Measurements from ENCODE around the gene GEMIN7. TPM values are rescaled to one million over a fixed set of nuclear protein-coding genes. Genes with fewer than 3 reads are reported as not detected.

Gene GEMIN7
- total and polyA plus RNA-seq, 2 of the 13 experiments (the other 11 are each of a cell fraction or from before 2014, with no cell fraction given): 24.1 to 30.6 TPM

DNA sequence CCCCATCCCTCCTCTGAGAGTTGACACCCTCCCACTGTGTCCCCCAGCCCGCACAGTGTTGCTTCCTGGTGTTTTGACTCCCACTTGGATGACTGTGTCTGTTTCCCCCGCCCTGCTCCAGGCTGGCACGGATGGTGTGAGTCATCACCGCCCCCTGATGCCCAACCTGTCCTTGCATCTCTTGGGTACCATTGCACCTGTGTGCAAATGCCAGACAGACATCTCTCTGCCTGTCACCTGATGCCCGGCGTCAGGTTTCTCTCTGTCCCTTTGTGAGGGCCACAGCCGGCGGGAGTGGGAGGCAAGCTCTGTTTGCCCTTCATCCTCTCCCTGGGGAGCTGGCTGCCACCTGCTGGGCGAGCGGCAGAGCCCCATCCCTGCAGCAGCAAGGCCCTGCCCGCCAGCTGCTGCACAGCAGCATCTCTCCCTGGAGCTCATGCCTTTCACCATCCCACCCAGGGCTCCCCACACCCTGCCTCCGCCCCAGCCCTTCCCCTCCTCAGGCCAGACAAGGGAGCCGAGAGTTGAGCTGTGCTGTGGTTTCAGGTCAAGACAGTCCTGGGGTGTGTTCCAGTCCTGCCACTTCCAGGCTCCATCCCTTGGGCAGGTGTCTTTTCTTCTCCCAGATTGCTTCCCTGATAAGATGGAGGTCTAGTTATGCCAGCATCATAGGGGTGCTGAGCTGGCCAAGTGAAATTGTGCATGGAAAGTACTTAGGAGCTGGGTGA is 52.0 kb downstream of the GEMIN7 start (continued):
- TF ChIP-seq, protein P1, sequence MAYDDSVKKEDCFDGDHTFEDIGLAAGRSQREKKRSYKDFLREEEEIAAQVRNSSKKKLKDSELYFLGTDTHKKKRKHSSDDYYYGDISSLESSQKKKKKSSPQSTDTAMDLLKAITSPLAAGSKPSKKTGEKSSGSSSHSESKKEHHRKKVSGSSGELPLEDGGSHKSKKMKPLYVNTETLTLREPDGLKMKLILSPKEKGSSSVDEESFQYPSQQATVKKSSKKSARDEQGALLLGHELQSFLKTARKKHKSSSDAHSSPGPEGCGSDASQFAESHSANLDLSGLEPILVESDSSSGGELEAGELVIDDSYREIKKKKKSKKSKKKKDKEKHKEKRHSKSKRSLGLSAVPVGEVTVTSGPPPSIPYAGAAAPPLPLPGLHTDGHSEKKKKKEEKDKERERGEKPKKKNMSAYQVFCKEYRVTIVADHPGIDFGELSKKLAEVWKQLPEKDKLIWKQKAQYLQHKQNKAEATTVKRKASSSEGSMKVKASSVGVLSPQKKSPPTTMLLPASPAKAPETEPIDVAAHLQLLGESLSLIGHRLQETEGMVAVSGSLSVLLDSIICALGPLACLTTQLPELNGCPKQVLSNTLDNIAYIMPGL (CRISPR knock-in tag; IDR thresholded peaks at IDR 0.05; ENCODE audit: borderline replicate concordance in 1 of 2, low read depth in 1 of 2): peak in 1 of 2 experiments; percentile 46; a peak in 1 of 4 replicates
- no peak for TF ChIP-seq ZNF251 (CRISPR knock-in tag; IDR thresholded peaks at IDR 0.05)
- TF ChIP-seq, protein P2, sequence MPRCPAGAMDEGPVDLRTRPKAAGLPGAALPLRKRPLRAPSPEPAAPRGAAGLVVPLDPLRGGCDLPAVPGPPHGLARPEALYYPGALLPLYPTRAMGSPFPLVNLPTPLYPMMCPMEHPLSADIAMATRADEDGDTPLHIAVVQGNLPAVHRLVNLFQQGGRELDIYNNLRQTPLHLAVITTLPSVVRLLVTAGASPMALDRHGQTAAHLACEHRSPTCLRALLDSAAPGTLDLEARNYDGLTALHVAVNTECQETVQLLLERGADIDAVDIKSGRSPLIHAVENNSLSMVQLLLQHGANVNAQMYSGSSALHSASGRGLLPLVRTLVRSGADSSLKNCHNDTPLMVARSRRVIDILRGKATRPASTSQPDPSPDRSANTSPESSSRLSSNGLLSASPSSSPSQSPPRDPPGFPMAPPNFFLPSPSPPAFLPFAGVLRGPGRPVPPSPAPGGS (CRISPR knock-in tag; IDR thresholded peaks at IDR 0.05): no peak
- TF ChIP-seq SOX13 (IDR thresholded peaks at IDR 0.05): no peak
- no peak for TF ChIP-seq SOX13 (CRISPR knock-in tag; conservative IDR thresholded peaks at IDR 0.05 in 1 of 2, IDR thresholded peaks at IDR 0.05 in 1 of 2)
- TF ChIP-seq KDM4B (CRISPR knock-in tag; IDR thresholded peaks at IDR 0.05): no peak
- TF ChIP-seq KDM2A (CRISPR knock-in tag; IDR thresholded peaks at IDR 0.05; ENCODE audit: borderline replicate concordance, low read depth): peak; percentile 31; the same call in 1 of the 2 replicates
- 0 out of 2 replicates have a peak, but pooled peaks have one; percentile 35 for TF ChIP-seq KMT2A (CRISPR knock-in tag; IDR thresholded peaks at IDR 0.05)
- TF ChIP-seq GATAD2A (CRISPR knock-in tag; IDR thresholded peaks at IDR 0.05): 0 out of 2 replicates have a peak, but pooled peaks have one; percentile 34
- TF ChIP-seq NONO (IDR thresholded peaks at IDR 0.05): no peak
- peak; percentile 69 for TF ChIP-seq NONO (CRISPR knock-in tag; conservative IDR thresholded peaks at IDR 0.05)
- no peak for TF ChIP-seq LCORL (IDR thresholded peaks at IDR 0.05)
- 0 out of 2 replicates have a peak, but pooled peaks have one; percentile 17 for TF ChIP-seq LCORL (CRISPR knock-in tag; IDR thresholded peaks at IDR 0.05)
- TF ChIP-seq ZNF768 (CRISPR knock-in tag; IDR thresholded peaks at IDR 0.05): peak; percentile 69
- TF ChIP-seq, protein P3, sequence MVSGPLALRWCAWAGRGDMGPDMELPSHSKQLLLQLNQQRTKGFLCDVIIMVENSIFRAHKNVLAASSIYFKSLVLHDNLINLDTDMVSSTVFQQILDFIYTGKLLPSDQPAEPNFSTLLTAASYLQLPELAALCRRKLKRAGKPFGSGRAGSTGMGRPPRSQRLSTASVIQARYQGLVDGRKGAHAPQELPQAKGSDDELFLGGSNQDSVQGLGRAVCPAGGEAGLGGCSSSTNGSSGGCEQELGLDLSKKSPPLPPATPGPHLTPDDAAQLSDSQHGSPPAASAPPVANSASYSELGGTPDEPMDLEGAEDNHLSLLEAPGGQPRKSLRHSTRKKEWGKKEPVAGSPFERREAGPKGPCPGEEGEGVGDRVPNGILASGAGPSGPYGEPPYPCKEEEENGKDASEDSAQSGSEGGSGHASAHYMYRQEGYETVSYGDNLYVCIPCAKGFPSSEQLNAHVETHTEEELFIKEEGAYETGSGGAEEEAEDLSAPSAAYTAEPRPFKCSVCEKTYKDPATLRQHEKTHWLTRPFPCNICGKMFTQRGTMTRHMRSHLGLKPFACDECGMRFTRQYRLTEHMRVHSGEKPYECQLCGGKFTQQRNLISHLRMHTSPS (CRISPR knock-in tag; IDR thresholded peaks at IDR 0.05; ENCODE audit: low read depth): peak; percentile 66
- peak; percentile 83 for TF ChIP-seq STAG1 (CRISPR knock-in tag; IDR thresholded peaks at IDR 0.05)
- peak; percentile 12; the same call in 1 of the 2 replicates for TF ChIP-seq SALL1 (CRISPR knock-in tag; IDR thresholded peaks at IDR 0.05)
- TF ChIP-seq ZNF773 (CRISPR knock-in tag; IDR thresholded peaks at IDR 0.05; ENCODE audit: borderline replicate concordance): no peak
- peak; percentile 39; the same call in 1 of the 2 replicates for TF ChIP-seq FOSL2 (CRISPR knock-in tag; IDR thresholded peaks at IDR 0.05)
- TF ChIP-seq RAD21 (CRISPR knock-in tag; IDR thresholded peaks at IDR 0.05): peak; percentile 83
- no peak for TF ChIP-seq ZNF207 (IDR thresholded peaks at IDR 0.05; ENCODE audit: borderline replicate concordance)
- TF ChIP-seq, protein P4, sequence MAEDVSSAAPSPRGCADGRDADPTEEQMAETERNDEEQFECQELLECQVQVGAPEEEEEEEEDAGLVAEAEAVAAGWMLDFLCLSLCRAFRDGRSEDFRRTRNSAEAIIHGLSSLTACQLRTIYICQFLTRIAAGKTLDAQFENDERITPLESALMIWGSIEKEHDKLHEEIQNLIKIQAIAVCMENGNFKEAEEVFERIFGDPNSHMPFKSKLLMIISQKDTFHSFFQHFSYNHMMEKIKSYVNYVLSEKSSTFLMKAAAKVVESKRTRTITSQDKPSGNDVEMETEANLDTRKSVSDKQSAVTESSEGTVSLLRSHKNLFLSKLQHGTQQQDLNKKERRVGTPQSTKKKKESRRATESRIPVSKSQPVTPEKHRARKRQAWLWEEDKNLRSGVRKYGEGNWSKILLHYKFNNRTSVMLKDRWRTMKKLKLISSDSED (CRISPR knock-in tag; IDR thresholded peaks at IDR 0.05): no peak
- no peak for TF ChIP-seq CHD4 (IDR thresholded peaks at IDR 0.05; ENCODE audit: borderline replicate concordance, low read length)
- TF ChIP-seq TEAD3 (CRISPR knock-in tag; optimal IDR thresholded peaks at IDR 0.05; ENCODE audit: borderline replicate concordance): peak; percentile 54
